ENCODE measurements around the gene CAPG. TPM values are rescaled to one million over a fixed set of nuclear protein-coding genes. Genes with fewer than 3 reads are reported as not detected.

The CAPG gene
- polyA plus RNA-seq, 2 of the 4 experiments (the other 2 are of a cell fraction) = 57.5 to 81.0 TPM

GRCh38 chr2:85452237-85452636 is 42.1 kb upstream of the CAPG start:
- Histone ChIP-seq H3K9me3 (no peaks in the 10 kb centered on the region), H3K27ac (peak overlapping the region; percentile 27 to 57; a peak in 4 of 6 replicates), H3K4me3 (no peak overlapping the region), H3K4me2 (no peak overlapping the region), H3K4me1 (peaks cover 8% of the 10 kb centered on the region)
- ATAC-seq (no peak), FAIRE-seq (no peak), DNase-seq (ENCODE audit: low read depth in 1 of 2, low spot score in 1 of 2) (no peak)
- ChIA-PET CTCF (interaction anchor here (0.9 to 1.2 kb wide), 2 partner anchors 10 to 86 kb away, joined by 3 to 5 read pairs; no protein-coding TSS in a partner anchor), POLR2A (no interaction called here)
- WGBS (ENCODE audit: missing lambda C conversion rate) = 45% methylated on average over 1 of the region's 1 CpG
- TF ChIP-seq NR3C1 (IDR thresholded peaks at IDR 0.05) (no peak), RFX5 (IDR thresholded peaks at IDR 0.05) (no peak), EP300 (IDR thresholded peaks at IDR 0.05) (no peak), ZC3H11A (IDR thresholded peaks at IDR 0.05) (no peak), REST (IDR thresholded peaks at IDR 0.05) (no peak), CHD2 (IDR thresholded peaks at IDR 0.05; ENCODE audit: low read length, partially characterized antibody) (no peak), FOSB (CRISPR knock-in tag; IDR thresholded peaks at IDR 0.05) (no peak), GATA3 (IDR thresholded peaks at IDR 0.05; ENCODE audit: borderline replicate concordance) (no peak), HDAC2 (IDR thresholded peaks at IDR 0.05) (no peak), HEYL (CRISPR knock-in tag; IDR thresholded peaks at IDR 0.05) (no peak), CBX2 (IDR thresholded peaks at IDR 0.05; ENCODE audit: borderline replicate concordance, low read depth) (no peak), RNF2 (IDR thresholded peaks at IDR 0.05; ENCODE audit: borderline replicate concordance, low read depth) (no peak), NFE2L2 (conservative IDR thresholded peaks at IDR 0.05; ENCODE audit: low read length) (no peak), BCL3 (IDR thresholded peaks at IDR 0.05) (no peak), SMC3 (IDR thresholded peaks at IDR 0.05) (no peak), POLR2AphosphoS2 (conservative IDR thresholded peaks at IDR 0.05; ENCODE audit: low read length) (no peak), KDM5A (IDR thresholded peaks at IDR 0.05) (no peak)
- TF ChIP-seq, protein P1, sequence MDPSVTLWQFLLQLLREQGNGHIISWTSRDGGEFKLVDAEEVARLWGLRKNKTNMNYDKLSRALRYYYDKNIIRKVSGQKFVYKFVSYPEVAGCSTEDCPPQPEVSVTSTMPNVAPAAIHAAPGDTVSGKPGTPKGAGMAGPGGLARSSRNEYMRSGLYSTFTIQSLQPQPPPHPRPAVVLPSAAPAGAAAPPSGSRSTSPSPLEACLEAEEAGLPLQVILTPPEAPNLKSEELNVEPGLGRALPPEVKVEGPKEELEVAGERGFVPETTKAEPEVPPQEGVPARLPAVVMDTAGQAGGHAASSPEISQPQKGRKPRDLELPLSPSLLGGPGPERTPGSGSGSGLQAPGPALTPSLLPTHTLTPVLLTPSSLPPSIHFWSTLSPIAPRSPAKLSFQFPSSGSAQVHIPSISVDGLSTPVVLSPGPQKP (IDR thresholded peaks at IDR 0.05; ENCODE audit: low read depth, low read length) = no peak
- TF ChIP-seq, protein P2, sequence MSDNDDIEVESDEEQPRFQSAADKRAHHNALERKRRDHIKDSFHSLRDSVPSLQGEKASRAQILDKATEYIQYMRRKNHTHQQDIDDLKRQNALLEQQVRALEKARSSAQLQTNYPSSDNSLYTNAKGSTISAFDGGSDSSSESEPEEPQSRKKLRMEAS (IDR thresholded peaks at IDR 0.05) = no peak

DNA sequence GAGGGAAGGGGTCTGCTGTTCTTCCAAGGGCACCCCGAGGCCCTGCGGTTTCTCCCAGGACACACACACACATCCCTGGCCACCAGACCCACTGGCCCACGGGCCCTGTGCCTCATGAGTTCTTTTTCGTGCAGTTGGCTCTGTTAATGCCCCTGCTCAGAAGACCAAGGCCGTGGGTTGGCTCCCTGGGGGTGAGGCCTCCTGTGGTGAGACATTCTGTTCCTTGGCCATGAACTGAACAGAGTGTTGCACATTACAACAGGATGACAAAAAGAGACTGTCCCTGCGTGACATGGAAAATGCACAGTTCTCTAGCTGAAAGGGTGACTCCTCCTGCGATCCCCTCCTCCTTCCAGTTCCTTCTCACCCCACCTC is 39.0 kb upstream of the CAPG start:
- DNase-seq (ENCODE audit: low read depth in 1 of 2, low spot score in 1 of 2) = no peak
- Histone ChIP-seq H3K9me3 (no peaks in the 10 kb centered on the region), H3K4me3 (no peak overlapping the region), H3K27ac (peak overlapping the region; percentile 51 to 84; a peak in 4 of 6 replicates), H3K4me2 (no peak overlapping the region), H3K4me1 (peaks cover 30% of the 10 kb centered on the region)
- WGBS (ENCODE audit: missing lambda C conversion rate) = 76% methylated on average over 7 of the region's 7 CpGs
- POLR2A ChIA-PET = no interaction called here
- FAIRE-seq = no peak
- CTCF ChIA-PET = interaction anchor here (1.5 to 2.7 kb wide), 2 partner anchors 11 to 103 kb away, joined by 4 to 6 read pairs; no protein-coding TSS in a partner anchor
- TF ChIP-seq JUNB (IDR thresholded peaks at IDR 0.05) (no peak), MYC (IDR thresholded peaks at IDR 0.05; ENCODE audit: borderline replicate concordance, low read length) (no peak), BCL3 (IDR thresholded peaks at IDR 0.05) (no peak), EP300 (IDR thresholded peaks at IDR 0.05) (no peak), HMGXB4 (CRISPR knock-in tag; IDR thresholded peaks at IDR 0.05; ENCODE audit: borderline replicate concordance) (no peak), HOXB5 (CRISPR knock-in tag; IDR thresholded peaks at IDR 0.05) (no peak)
- TF ChIP-seq, protein P3, sequence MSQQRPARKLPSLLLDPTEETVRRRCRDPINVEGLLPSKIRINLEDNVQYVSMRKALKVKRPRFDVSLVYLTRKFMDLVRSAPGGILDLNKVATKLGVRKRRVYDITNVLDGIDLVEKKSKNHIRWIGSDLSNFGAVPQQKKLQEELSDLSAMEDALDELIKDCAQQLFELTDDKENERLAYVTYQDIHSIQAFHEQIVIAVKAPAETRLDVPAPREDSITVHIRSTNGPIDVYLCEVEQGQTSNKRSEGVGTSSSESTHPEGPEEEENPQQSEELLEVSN (IDR thresholded peaks at IDR 0.05; ENCODE audit: borderline replicate concordance, low read depth) = no peak
- no peak for ATAC-seq
